ENCODE results near the gene PACRG. TPM values are rescaled to one million over a fixed set of nuclear protein-coding genes. Genes with fewer than 3 reads are reported as not detected.

Gene PACRG
- total and polyA plus RNA-seq, 4 donors: 0.47 to 3.8 (median 2.4) TPM

DNA sequence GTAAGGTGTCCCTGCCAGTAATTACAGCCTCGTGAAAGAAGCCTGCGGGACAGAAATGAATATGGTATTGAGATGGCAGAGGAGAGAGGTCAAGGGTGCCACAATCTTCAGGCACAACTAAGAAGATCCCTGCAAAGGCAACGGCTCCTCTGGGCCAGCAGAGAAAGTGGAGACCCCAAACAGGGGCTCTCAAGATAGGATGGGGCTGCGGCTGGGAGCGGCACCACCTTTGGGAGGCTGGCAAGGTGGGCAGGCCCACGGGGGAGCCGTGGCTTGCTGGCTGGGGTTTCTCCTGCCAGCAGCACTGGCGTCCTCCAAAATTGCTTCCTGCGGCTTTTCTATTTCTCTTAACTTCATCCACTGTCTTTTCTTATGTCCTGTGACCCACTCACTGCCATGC, 503.1 kb downstream of the PACRG start:
- Histone ChIP-seq H3K4me3 (ENCODE audit: low read depth in 1 of 3, low read length in 3 of 3) (no peak overlapping the region), H3K27me3 (ENCODE audit: control insufficient read depth in 4 of 4, insufficient read depth in 4 of 4, low read length in 3 of 4) (no peaks in the 10 kb centered on the region), H3K36me3 (ENCODE audit: control insufficient read depth in 4 of 4, insufficient read depth in 3 of 4, low read depth in 1 of 4, low read length in 3 of 4) (no peaks in the 10 kb centered on the region), H3K4me1 (ENCODE audit: control insufficient read depth in 4 of 4, insufficient read depth in 4 of 4, low read length in 3 of 4) (peaks cover 0 to 8% (median under 1%) of the 10 kb centered on the region in 4 donors), H3K9ac (ENCODE audit: low read depth in 1 of 2, low read length in 2 of 2) (no peak overlapping the region), H3K27ac (ENCODE audit: low read depth in 1 of 2, low read length in 2 of 2) (no peak overlapping the region), H3K9me3 (ENCODE audit: control insufficient read depth in 4 of 4, low read length in 3 of 4) (no peaks in the 10 kb centered on the region)
- no peak for DNase-seq (ENCODE audit: low spot score)
- TF ChIP-seq RAD21 (IDR thresholded peaks at IDR 0.05) (no peak), EGR1 (IDR thresholded peaks at IDR 0.05; ENCODE audit: low read depth in 2 of 2) (no peak), NR2F2 (IDR thresholded peaks at IDR 0.05) (no peak), YY1 (IDR thresholded peaks at IDR 0.05) (no peak), GABPA (IDR thresholded peaks at IDR 0.05 in 1 of 2, conservative IDR thresholded peaks at IDR 0.05 in 1 of 2) (no peak), HNF4G (IDR thresholded peaks at IDR 0.05) (no peak)
- 95% methylated on average over 9 of the region's 9 CpGs for WGBS

DNA sequence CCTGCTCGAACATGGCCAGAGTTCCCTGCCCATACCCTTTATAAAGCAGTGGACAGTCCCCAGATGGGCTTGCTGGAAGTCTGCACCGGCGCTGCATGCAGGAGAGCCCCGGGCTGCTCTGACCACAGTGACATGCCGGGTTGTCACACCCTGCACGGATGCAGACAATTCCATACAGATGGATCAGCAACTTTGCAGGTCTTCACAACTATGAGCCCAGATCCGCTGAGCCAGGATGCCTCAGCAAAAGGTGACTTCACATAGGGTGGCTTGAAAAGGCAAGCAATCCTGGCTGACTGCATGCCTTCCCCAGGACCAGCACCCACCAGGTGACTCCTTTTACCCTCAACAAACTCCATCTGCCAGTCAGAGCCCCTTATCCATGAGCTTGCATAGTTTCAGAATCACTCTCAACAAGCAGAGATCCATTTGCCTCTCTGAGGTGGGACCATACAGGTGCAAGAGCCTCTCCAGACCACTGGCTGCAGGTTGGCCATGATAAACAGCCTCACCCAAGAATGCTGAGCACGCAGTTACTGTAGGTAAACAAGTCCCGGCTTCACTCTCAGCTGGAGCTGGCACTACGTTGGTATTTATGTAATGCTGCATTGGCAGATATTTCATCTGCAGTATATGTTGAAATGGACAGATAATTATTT, 503.7 kb downstream of the PACRG start:
- Histone ChIP-seq H3K9ac (ENCODE audit: low read depth in 1 of 2, low read length in 2 of 2) (no peak overlapping the region), H3K4me1 (ENCODE audit: control insufficient read depth in 4 of 4, insufficient read depth in 4 of 4, low read length in 3 of 4) (peaks cover 0 to 8% (median under 1%) of the 10 kb centered on the region in 4 donors), H3K27me3 (ENCODE audit: control insufficient read depth in 4 of 4, insufficient read depth in 4 of 4, low read length in 3 of 4) (no peaks in the 10 kb centered on the region), H3K4me3 (ENCODE audit: low read depth in 1 of 3, low read length in 3 of 3) (no peak overlapping the region), H3K27ac (ENCODE audit: low read depth in 1 of 2, low read length in 2 of 2) (no peak overlapping the region), H3K9me3 (ENCODE audit: control insufficient read depth in 4 of 4, low read length in 3 of 4) (no peaks in the 10 kb centered on the region), H3K36me3 (ENCODE audit: control insufficient read depth in 4 of 4, insufficient read depth in 3 of 4, low read depth in 1 of 4, low read length in 3 of 4) (no peaks in the 10 kb centered on the region)
- no peak for DNase-seq (ENCODE audit: low spot score)
- 76% methylated on average over 10 of the region's 10 CpGs for WGBS
- no peak for TF ChIP-seq SP1 (IDR thresholded peaks at IDR 0.05)
- TF ChIP-seq FOXA1 (IDR thresholded peaks at IDR 0.05): no peak
- no peak for TF ChIP-seq HNF4A (conservative IDR thresholded peaks at IDR 0.05)
- no peak for TF ChIP-seq EGR1 (IDR thresholded peaks at IDR 0.05; ENCODE audit: low read depth in 2 of 2)
- TF ChIP-seq GABPA (IDR thresholded peaks at IDR 0.05 in 1 of 2, conservative IDR thresholded peaks at IDR 0.05 in 1 of 2): no peak
- TF ChIP-seq MAX (IDR thresholded peaks at IDR 0.05): no peak
- TF ChIP-seq HNF4G (IDR thresholded peaks at IDR 0.05): no peak
- TF ChIP-seq REST (IDR thresholded peaks at IDR 0.05): no peak
- no peak for TF ChIP-seq ATF3 (IDR thresholded peaks at IDR 0.05)
- TF ChIP-seq, protein P1, sequence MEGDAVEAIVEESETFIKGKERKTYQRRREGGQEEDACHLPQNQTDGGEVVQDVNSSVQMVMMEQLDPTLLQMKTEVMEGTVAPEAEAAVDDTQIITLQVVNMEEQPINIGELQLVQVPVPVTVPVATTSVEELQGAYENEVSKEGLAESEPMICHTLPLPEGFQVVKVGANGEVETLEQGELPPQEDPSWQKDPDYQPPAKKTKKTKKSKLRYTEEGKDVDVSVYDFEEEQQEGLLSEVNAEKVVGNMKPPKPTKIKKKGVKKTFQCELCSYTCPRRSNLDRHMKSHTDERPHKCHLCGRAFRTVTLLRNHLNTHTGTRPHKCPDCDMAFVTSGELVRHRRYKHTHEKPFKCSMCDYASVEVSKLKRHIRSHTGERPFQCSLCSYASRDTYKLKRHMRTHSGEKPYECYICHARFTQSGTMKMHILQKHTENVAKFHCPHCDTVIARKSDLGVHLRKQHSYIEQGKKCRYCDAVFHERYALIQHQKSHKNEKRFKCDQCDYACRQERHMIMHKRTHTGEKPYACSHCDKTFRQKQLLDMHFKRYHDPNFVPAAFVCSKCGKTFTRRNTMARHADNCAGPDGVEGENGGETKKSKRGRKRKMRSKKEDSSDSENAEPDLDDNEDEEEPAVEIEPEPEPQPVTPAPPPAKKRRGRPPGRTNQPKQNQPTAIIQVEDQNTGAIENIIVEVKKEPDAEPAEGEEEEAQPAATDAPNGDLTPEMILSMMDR (IDR thresholded peaks at IDR 0.05; ENCODE audit: low read depth, low read length, missing input control): no peak
- no peak for TF ChIP-seq RXRA (IDR thresholded peaks at IDR 0.05)
- TF ChIP-seq TAF1 (conservative IDR thresholded peaks at IDR 0.05): no peak
- no peak for TF ChIP-seq NR2F2 (IDR thresholded peaks at IDR 0.05)
